Brain microvascular endothelial cell (primary cell): ENCODE results near the gene RTRAF.

Source experiments
- DNase-seq: peaks from one replicate; pipeline ENCODE4 v3.0.0-alpha.2; 2020
- H3K27ac ChIP-seq: fragments of 250-450 bp; sonication (Bioruptor Pico); 2 replicates; pipeline ENCODE4 v1.5.1; 2020; ENCODE audit warnings: mild to moderate bottlenecking, moderate library complexity
- H3K27me3 ChIP-seq: fragments of 250-450 bp; sonication (Bioruptor Pico); replicated peaks from 2 replicates; pipeline ENCODE4 v1.5.1; 2020; ENCODE audit warnings: mild to moderate bottlenecking
- H3K36me3 ChIP-seq: fragments of 250-450 bp; sonication (Bioruptor Pico); replicated peaks from 2 replicates; pipeline ENCODE4 v1.5.1; 2020; ENCODE audit warnings: mild to moderate bottlenecking
- H3K4me3 ChIP-seq: 2 replicates; pipeline ENCODE4 v1.5.1; 2011; ENCODE audit warnings: low read depth, mild to moderate bottlenecking, control low read depth, low read length, moderate library complexity
- in situ Hi-C: cut with HindIII; loops from 2 replicates; pipeline ENCODE4 v1.10.0; 2017; ENCODE audit warnings: low sequenced_read_pairs, low pct_ligation_motif_present
- TF ChIP-seq, protein P1 (sequence below): IDR thresholded peaks from 2 replicates; pipeline ENCODE4 v1.5.1; 2011; ENCODE audit warnings: low read depth, mild to moderate bottlenecking, moderate library complexity, low read length, control low read depth, inconsistent platforms; ENCODE audit errors: missing control alignments

Gene RTRAF

DNA sequence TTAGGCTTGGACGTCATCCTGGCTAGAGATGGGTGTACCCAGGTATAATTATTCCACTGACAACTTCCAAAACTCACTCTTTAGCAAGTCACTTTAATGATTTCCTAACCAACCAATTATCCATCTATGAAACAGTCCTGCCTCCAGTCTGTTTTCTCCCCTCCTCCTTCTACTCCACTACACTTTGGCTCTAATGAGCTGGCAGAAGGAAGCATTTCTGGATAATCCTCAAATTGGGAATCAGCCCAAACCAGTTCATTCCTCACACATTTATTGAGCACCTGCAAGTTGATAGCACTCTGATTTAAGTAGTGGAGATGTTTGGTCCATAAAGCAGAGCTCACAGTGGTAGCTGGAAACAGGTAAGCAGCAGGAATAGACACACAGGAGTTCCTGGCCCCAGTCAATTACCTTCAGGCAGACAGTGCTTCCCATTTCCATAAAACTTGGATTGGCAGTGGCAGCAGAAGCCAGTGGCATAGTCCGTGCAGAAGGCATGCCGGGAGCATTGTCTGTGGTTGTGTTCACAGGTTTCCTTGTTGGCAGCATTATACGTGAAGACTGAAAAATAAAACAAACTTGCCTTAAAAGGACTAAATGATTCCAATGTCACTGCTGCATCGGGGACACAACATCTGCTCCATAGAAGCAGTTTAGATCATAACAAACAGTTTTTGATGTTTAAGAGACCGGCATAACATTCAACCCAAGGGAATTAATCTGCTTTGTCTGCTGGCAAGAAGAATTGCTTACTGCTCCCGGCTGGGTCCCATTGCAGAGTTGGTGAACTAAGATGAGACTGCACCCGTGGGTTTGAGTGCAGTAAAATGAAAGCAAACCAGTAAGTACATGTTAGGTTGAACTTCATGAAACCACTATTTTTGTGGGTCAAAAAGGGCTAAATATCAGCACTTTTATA lies 53.3 kb downstream of the RTRAF start:
- Histone ChIP-seq H3K27me3 (no peaks in the 10 kb centered on the region), H3K27ac (no peak overlapping the region), H3K4me3 (no peak overlapping the region), H3K36me3 (peaks cover 42% of the 10 kb centered on the region)
- TF ChIP-seq, protein P1, sequence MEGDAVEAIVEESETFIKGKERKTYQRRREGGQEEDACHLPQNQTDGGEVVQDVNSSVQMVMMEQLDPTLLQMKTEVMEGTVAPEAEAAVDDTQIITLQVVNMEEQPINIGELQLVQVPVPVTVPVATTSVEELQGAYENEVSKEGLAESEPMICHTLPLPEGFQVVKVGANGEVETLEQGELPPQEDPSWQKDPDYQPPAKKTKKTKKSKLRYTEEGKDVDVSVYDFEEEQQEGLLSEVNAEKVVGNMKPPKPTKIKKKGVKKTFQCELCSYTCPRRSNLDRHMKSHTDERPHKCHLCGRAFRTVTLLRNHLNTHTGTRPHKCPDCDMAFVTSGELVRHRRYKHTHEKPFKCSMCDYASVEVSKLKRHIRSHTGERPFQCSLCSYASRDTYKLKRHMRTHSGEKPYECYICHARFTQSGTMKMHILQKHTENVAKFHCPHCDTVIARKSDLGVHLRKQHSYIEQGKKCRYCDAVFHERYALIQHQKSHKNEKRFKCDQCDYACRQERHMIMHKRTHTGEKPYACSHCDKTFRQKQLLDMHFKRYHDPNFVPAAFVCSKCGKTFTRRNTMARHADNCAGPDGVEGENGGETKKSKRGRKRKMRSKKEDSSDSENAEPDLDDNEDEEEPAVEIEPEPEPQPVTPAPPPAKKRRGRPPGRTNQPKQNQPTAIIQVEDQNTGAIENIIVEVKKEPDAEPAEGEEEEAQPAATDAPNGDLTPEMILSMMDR, result no peak
- in situ Hi-C loops, result no loop called here
- DNase-seq, result no peak

DNA sequence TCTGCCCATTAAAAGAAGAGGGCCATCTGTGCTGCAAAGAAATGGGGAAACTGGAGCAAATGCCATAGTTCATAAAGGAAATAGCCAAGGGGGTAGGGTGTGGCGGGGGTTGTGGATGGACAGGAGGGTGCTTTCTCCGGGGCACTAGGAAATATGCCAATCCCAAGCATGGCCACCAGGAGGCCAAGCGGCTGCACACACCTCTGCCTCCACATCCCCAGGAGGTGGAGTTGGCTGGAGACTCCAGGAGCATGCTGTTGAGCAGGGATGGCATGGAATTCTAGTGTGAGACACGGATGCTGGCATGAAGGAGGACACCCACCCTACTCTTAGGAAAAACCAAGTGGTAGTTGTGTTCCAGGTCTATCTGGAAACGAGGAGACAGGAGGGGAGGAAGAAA lies 54.3 kb downstream of the RTRAF start:
- DNase-seq, result peak; percentile 37
- Histone ChIP-seq H3K27ac (no peak overlapping the region), H3K27me3 (no peaks in the 10 kb centered on the region), H3K36me3 (peaks cover 35% of the 10 kb centered on the region), H3K4me3 (no peak overlapping the region)
- TF ChIP-seq, protein P1, result peak; percentile 85
- in situ Hi-C loops, result no loop called here

GRCh38 chr14:52044791-52045522 lies 55.6 kb downstream of the RTRAF start:
- TF ChIP-seq, protein P1, result no peak
- Histone ChIP-seq H3K27me3 (no peaks in the 10 kb centered on the region), H3K36me3 (peaks cover 30% of the 10 kb centered on the region), H3K27ac (peak overlapping the region; percentile 59), H3K4me3 (no peak overlapping the region)
- in situ Hi-C loops, result no loop called here
- peak; percentile 65 for DNase-seq

DNA sequence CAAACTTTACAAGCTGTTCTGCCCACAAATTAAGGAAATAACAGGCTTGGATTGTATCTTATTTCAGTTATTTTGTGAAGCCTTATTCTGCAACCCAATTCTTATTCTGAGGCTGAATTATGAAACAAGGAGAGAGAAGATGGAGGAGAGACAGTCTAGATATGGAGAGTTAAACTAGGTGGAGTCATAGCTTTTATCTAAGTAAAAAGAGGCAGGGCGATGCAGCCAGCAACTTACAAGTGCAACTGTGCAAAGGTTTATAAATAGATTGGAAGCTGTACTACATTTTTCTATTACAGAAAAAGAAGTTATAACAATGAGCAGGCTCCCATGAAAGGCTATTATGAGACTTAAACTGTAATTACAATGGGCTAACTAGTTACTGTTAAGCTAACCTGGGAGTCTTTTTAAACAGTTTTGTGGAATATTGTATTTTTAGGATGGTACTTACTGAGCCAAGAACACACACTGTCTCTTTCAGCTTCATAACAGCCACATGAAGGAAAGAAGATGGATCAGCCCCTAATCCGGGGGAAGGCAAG lies 57.1 kb downstream of the RTRAF start:
- TF ChIP-seq, protein P1, result no peak
- H3K4me3 ChIP-seq, result no peak overlapping the region
- in situ Hi-C loops, result no loop called here
- no peaks in the 10 kb centered on the region for H3K27me3 ChIP-seq
- H3K27ac ChIP-seq, result no peak overlapping the region
- no peak for DNase-seq
- peaks cover 18% of the 10 kb centered on the region for H3K36me3 ChIP-seq

DNA sequence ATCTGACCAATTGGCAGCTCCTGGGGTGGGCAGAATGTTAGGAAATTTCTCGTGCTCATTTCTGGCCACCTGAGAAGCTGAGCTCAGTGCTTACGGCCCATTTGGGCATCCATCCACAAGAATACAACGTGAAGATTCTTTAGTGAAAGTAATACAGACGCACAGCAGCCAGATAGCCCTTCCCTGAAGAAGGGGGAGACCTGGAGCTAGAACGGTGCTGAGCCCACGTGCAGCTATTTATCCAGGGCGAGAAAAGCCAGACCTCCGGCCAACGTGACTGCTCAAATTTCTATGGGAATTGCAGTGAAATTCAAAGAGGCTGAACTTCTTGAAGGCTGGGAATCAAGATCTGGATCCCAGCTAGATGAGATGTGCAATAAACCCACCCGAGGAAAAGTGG lies 58.8 kb downstream of the RTRAF start:
- no peak for DNase-seq
- Histone ChIP-seq H3K4me3 (no peak overlapping the region), H3K36me3 (peaks cover 13% of the 10 kb centered on the region), H3K27ac (no peak overlapping the region), H3K27me3 (no peaks in the 10 kb centered on the region)
- TF ChIP-seq, protein P1, result no peak
- in situ Hi-C loops, result no loop called here
